Amygdala (tissue), 56 donors: Measurements from ENCODE around the gene MAEA.

Source experiments
- DNase-seq, 56 donors: peaks; one replicate each; lab custom pipeline; 2025; lab: John Stamatoyannopoulos, UW

MAEA gene

DNA sequence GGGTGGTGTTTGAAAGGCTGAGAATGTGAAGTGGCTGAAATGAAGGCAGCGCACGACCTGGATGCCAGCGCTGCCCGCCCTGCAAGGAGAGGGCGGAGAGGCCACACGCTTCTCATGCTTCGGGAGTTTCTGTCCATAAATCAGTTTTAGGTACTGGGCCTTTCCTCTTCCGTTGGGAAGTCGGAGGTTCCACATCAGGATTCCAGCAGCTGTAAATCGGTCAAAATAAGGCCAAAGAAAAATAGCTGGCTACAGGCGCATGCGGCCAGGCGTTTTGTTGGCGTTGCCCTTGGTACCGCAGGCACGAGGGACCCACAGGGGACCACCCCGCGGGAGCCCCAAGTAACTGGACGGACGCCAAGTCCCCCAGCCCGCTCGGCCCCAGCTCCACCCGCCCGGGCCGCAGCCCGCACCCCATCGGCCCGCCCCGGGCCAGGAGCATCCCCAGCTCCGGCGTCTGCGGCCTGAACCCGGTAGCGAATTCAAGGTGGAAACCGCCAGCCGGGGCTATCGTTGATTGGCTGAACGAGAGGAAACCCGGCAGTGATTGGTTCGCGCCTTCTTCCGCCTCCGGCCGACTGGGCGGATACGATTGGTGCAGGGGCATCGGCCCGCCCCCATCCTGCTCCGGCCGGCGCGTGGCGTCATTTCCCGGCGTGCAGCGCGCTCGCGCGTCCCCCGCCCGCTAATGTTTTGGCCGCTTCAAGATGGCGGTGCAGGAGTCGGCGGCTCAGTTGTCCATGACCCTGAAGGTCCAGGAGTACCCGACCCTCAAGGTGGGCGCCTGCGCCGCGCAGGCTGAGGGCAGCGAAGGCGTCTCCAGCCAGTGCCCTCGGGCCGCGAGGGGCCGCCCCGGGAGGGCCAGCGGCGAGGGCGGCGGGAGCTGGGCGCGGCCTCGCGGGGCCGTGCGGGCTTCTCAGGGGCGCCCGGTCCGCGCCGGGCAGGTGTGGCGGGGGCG lies at the start of gene MAEA:
Gene MAEA, plus strand, starts transcription at position 685 of the 958 bp plus-strand sequence. Its CDS starts 23 bp downstream, at position 708.
- DNase-seq, result peak; percentile 74 to 99 (median 95)

DNA sequence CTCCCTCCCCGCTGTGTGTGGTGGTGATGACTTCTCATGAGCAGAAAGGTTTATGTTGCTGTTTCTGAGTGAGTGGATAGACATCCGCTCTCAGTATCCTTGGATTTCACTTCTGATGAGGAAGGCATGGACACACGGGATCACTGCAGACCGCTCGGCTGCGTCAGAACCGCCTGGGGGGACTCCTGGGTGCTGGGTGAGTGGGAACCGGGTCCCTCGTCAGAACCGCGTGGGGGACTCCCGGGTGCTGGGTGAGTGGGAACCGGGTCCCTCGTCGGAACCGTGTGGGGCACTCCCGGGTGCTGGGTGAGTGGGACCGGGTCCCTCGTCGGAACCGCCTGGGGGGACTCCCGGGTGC lies 49.8 kb upstream of the MAEA start:
- DNase-seq, result no peak

GRCh38 chr4:1240721-1241465 lies 48.8 kb upstream of the MAEA start:
- DNase-seq, result no peak

GRCh38 chr4:1241466-1241935 lies 48.2 kb upstream of the MAEA start:
- DNase-seq, result no peak

GRCh38 chr4:1241936-1242505 lies 47.7 kb upstream of the MAEA start:
- no peak for DNase-seq

DNA sequence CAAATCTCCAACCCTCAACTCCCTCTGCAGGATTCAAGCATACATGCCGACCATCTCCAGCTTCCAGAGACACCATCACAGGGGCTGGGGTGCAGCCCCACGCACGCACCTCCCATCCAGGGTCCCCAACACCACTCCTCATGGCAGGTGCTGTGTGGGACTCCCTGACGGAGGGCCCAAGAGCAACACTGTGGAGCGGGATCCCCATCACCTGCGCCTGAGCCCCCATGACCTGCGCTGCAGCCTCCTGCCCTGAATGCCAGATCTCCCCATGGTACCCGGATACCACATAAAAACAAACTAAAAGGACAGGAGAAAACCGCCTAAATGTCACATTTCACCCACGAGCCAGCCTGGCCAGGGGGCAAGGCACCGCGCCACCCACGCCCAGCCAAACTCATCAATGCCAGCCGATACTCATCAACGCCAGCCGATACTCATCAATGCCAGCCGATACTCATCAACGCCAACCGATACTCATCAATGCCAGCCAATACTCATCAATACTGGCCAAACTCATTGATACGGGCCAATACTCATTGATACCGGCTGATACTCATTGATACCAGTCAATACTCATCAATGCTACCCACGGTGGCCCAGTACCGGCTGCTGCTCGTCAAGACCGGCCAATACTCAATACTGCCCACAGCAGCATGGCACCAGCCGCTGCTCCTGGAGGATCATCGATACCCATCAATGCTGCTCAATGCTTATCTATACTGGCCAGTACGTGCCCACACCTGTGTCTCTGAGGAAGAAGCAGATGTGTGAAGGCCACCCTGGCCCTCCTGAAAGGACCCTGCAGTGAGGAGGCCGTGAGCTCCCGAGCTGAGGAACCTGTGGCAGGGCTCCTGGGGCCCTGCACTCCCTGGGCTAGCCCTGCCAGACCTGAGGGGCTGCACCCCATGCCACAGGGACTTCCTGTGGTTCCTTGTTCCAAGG lies 46.9 kb upstream of the MAEA start:
- DNase-seq, result no peak

GRCh38 chr4:1243451-1244080 lies 46.1 kb upstream of the MAEA start:
- DNase-seq, result peak in 1 of 56 donors; percentile 20

- no peak for DNase-seq
These were observed 45.4 kb upstream of the MAEA start for GRCh38 chr4:1244081-1244977.

DNA sequence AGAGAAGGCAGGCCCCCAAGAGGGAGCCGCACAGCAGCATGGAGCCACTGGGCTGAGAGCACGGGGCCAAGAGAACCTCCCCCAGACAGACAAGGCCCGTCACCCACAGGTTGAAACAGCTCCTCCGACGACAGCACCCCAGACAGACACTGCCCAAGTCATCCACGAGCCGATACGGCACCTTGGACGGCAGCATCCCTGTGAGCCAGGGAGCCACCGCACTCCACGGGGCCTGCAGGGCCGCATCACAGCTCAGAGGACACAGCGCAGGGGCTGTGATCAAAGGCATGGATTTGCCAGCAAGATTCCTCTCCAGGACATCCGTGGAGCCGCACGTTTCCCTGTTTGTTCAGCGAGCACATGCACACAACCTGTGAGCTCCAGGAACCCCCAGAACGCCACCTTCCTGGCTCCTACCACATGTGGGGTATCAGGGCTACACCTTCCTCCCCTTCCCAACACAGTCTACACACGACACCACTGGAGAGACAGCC lies 44.7 kb upstream of the MAEA start:
- DNase-seq, result no peak

DNA sequence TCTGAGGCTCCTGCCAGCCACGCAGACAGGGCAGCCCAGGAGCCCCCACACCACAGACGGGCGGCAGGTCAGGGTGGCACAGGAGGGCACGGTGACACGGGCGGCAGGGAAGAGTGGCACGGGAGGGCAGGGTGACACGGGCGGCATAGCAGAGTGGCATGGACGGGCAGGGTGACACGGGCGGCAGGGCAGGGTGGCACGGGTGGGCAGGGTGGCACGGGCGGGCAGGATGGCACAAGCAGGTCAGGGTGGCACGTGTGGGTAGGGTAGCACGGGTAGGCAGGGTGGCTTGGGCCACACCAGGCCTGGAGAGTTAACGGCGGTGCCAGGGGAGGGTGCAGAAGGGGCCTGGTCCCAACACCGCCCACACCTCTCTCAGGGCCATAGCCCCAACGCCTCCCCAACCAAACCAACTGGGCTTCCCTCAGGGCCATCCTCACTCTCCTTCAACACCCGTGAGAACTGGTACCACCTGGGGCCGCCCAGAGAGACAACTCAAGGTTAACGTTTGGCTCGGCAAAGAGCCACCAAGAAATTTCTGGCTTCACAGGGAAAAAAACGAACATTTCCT lies 44.1 kb upstream of the MAEA start:
- no peak for DNase-seq

GRCh38 chr4:1246111-1246881 lies 43.4 kb upstream of the MAEA start:
- no peak for DNase-seq

DNA sequence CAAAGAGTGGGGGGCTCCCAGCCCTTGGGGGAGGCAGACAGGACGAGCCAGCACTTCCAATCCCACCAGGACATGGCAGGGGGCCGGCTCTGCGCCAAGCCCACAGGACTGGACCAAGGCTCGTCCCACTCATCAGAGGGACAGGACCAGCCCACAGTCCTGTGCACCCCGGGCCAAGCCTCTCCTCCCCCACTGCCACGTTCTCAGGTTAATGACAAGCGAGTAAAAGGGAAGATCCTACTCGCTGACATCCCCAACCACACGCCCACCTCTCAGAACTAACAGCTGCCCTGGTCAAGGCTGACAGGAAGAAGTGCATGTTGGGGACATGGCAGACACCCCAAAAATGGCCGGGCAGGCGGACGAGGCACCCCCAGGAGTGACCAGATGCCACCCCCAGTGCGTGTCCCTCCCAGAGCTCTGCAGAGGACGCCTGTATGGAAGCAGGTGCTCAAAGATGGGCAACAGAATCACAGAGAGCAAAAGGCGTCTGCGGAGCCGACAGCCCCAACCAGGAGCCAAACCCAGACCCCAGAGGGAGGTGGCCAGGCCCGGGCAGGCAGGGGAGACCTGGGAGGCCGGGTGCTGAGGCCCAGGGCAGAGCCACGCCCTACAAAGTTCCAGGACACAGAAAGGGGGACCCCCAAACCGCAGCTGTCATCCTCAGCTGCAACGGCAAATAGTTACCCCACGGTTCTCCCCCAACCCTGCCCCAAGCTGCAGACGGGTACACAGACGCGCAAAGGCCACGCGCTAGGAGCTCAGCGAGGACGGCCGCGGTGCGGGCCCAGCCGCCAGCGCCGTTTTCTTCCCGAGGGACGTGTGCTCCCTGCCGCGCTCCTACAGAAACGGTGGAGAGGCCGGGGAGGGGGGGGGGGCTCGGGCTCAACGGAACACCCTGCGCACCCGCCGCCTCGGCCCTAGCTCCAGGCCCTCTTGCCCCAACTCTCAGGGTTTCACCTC lies 42.5 kb upstream of the MAEA start:
- no peak for DNase-seq

DNA sequence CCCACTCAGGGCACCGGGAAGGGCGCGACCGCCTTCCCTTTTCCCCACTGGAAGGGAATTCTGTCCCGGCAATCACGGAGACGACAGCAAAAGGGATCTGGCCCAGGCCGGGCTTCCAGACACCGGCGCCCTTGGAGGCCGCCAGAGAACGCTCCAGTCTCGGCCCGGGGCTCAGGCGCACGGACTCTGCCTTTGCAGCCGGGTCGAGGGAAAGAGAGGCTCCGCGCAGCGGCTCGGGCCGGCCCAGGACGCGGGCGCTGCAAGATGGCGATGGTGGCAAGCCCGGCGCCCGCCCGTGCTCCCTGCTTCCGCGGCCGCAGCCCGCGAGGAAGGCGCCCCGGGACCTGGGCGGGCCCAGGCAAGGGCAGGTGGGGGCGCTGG lies 41.8 kb upstream of the MAEA start:
- peak in 1 of 56 donors; percentile 63 for DNase-seq

DNA sequence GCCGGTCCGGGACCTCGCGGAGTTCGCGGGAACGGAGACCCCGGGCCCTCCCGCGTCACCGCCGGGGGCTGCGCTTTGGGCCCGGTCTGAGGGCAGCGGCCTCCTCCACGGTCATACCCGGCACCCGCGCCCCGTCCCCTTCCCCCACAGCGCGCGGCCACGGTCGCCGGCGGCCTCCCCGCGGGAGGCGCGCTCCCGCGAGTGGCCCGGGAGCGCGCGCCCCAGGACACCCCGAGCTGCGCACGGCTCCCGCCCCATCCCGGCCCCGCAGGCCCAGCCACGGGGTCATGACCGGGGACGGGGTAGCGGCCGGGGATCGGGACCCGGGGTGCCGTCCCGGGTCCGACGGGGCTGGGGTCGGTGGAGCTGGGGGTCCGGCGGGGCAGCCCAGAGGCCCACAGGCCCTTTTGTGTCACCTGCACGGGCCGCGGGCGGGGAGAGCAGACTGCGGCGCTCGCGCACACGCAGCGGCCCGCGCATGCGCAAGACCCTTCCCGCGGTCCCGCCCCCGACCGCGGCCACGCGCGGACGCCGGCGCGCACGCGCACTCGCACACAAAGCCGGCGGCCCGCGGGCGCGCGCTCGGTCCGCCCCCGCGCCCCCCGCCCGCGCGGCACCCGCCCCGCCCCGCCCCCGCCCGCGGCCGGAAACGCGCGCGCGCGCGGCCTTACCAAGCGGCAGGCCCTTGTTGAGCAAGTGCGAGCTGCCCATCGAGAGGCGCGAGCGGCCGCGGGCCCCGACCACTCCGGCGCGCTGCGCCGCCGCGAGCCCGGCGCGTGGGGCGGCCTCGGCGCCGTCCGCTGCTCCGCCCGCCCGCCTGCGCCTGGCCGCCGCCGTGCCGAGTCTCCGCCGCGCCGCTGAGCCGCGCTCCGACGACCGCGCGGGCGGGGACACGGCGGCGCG lies 41.2 kb upstream of the MAEA start, which contains the start of gene CTBP1:
Gene CTBP1, minus strand, starts transcription at position 886 of the 903 bp plus-strand sequence. CDS start 7,799 bp downstream, outside the sequence.
- DNase-seq, result peak in 43 of 56 donors; percentile 22 to 97 (median 78)
